ENCODE measurements around the gene TBX19.
"Not testable (repeated sequence)": the region's sequence is repeated elsewhere in the genome, so short reads cannot be mapped to it uniquely, and the experiment has no call there.

DNA sequence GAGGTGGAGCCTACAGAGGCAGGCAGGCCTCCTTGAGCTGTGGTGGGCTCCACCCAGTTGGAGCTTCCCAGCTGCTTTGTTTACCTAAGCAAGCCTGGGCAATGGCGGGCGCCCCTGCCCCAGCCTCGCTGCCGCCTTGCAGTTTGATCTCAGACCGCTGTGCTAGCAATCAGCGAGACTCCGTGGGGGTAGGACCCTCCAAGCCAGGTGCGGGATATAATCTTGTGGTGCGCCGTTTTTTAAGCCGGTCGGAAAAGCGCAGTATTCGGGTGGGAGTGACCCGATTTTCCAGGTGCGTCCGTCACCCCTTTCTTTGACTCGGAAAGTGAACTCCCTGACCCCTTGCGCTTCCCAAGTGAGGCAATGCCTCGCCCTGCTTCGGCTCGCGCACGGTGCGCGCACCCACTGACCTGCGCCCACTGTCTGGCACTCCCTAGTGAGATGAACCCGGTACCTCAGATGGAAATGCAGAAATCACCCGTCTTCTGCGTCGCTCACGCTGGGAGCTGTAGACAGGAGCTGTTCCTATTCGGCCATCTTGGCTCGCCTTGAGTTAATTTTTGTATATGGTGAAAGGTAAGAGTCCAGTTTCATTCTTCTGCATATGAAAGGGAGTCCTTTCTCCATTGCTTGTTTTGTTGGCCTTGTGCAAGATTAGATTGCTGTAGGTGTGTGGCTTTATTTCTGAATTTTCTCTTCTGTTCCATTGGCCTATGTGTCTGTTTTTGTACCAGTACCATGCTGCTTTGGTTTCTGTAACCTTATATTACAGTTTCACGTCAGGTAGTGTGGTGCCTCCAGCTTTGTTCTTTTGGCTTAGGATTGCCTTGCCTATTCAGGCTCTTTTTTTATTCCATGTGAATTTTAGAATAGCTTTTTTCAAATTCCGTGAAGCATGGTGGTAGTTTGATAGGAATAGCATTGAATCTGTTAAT lies 73.9 kb downstream of the TBX19 start:
- TF ChIP-seq, protein P1, sequence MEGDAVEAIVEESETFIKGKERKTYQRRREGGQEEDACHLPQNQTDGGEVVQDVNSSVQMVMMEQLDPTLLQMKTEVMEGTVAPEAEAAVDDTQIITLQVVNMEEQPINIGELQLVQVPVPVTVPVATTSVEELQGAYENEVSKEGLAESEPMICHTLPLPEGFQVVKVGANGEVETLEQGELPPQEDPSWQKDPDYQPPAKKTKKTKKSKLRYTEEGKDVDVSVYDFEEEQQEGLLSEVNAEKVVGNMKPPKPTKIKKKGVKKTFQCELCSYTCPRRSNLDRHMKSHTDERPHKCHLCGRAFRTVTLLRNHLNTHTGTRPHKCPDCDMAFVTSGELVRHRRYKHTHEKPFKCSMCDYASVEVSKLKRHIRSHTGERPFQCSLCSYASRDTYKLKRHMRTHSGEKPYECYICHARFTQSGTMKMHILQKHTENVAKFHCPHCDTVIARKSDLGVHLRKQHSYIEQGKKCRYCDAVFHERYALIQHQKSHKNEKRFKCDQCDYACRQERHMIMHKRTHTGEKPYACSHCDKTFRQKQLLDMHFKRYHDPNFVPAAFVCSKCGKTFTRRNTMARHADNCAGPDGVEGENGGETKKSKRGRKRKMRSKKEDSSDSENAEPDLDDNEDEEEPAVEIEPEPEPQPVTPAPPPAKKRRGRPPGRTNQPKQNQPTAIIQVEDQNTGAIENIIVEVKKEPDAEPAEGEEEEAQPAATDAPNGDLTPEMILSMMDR (IDR thresholded peaks at IDR 0.05; ENCODE audit: low read depth, low read length): not testable (repeated sequence)
- not testable (repeated sequence) for TF ChIP-seq POLR2A (IDR thresholded peaks at IDR 0.05; ENCODE audit: extremely low read depth, insufficient read length); MYC (IDR thresholded peaks at IDR 0.05; ENCODE audit: low read depth, low read length)
- TF ChIP-seq, protein P2, sequence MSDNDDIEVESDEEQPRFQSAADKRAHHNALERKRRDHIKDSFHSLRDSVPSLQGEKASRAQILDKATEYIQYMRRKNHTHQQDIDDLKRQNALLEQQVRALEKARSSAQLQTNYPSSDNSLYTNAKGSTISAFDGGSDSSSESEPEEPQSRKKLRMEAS (IDR thresholded peaks at IDR 0.05; ENCODE audit: low read depth, low read length): not testable (repeated sequence)
